Fibroblast of lung (primary cell): ENCODE data around the gene CACNB4. TPM values are rescaled to one million over a fixed set of nuclear protein-coding genes. Genes with fewer than 3 reads are reported as not detected.

Source experiments
- DNase-seq, 2 donors: peaks; one replicate each; pipeline versions ENCODE4 v3.0.0 to v3.0.0-alpha.2; 2010; ENCODE audit warnings: low read depth in 2 of 2
- H2AFZ ChIP-seq: 2 replicates; pipeline ENCODE4 v1.5.1; 2012; ENCODE audit warnings: low read length, control low read depth, inconsistent platforms
- H3K27ac ChIP-seq: 2 replicates; pipeline ENCODE4 v1.5.1; 2011; ENCODE audit warnings: low read length, control low read depth; ENCODE audit not compliant: insufficient read depth
- H3K27me3 ChIP-seq: 2 replicates; pipeline ENCODE4 v1.5.1; 2011; ENCODE audit warnings: mild to moderate bottlenecking, low read length; ENCODE audit not compliant: control insufficient read depth, insufficient read depth
- H3K36me3 ChIP-seq: 2 replicates; pipeline ENCODE4 v1.5.1; 2011; ENCODE audit warnings: low read length; ENCODE audit not compliant: control insufficient read depth, insufficient read depth
- H3K4me1 ChIP-seq: 2 replicates; pipeline ENCODE4 v1.5.1; 2011; ENCODE audit warnings: low read length; ENCODE audit not compliant: control insufficient read depth, insufficient read depth; ENCODE audit errors: extremely low read depth
- H3K4me2 ChIP-seq: 2 replicates; pipeline ENCODE4 v1.5.1; 2011; ENCODE audit warnings: low read length, control low read depth; ENCODE audit not compliant: insufficient read depth; ENCODE audit errors: extremely low read depth
- H3K4me3 ChIP-seq, 4 experiments: fragments of 200-600 bp in 1 of 4; sonication (generic) in 1 of 4; replicated peaks in 1 of 4; 2 replicates each; pipeline ENCODE4 v1.5.1; 2011 to 2016; ENCODE audit warnings: low read length in 4 of 4, low read depth in 3 of 4, mild to moderate bottlenecking in 3 of 4, control low read depth in 2 of 4, inconsistent platforms in 1 of 4, mixed read lengths in 1 of 4; ENCODE audit not compliant: insufficient read depth in 1 of 4; ENCODE audit errors: control extremely low read depth in 1 of 4
- H3K79me2 ChIP-seq: 2 replicates; pipeline ENCODE4 v1.5.1; 2012; ENCODE audit warnings: mild to moderate bottlenecking, low read length, inconsistent platforms; ENCODE audit not compliant: control insufficient read depth, insufficient read depth
- H3K9ac ChIP-seq: 2 replicates; pipeline ENCODE4 v1.5.1; 2011; ENCODE audit warnings: mild to moderate bottlenecking, low read length, control low read depth; ENCODE audit not compliant: insufficient read depth
- H3K9me3 ChIP-seq: 2 replicates; pipeline ENCODE4 v1.5.1; 2012; ENCODE audit warnings: low read depth, low read length; ENCODE audit not compliant: control insufficient read depth, insufficient read depth
- H4K20me1 ChIP-seq: 2 replicates; pipeline ENCODE4 v1.5.1; 2011; ENCODE audit warnings: low read length; ENCODE audit not compliant: control insufficient read depth, insufficient read depth; ENCODE audit errors: extremely low read depth
- CTCF ChIP-seq, 2 donors: IDR thresholded peaks in 1 of 2; conservative IDR thresholded peaks in 1 of 2; 1 replicate in 1 of 2; 2 replicates in 1 of 2; pipeline ENCODE4 v1.5.1; 2011 to 2012; ENCODE audit warnings: low read length in 2 of 2, control low read depth in 1 of 2, inconsistent platforms in 1 of 2, low read depth in 1 of 2, mild to moderate bottlenecking in 1 of 2
- EZH2 ChIP-seq: IDR thresholded peaks from 2 replicates; pipeline ENCODE4 v1.5.1; 2012; ENCODE audit warnings: low read length, control low read depth, mild to moderate bottlenecking; ENCODE audit errors: missing control alignments
- polyA plus RNA-seq, 2 donors: library from polyadenylated mRNA; depleted of rRNA in 1 of 2; stranded (reverse) in 1 of 2; unstranded in 1 of 2; fragments of >200 nt; gene quantifications; 2 replicates each; pipeline ENCODE4 v1.2.1, GENCODE V29; 2011 to 2012; ENCODE audit warnings: missing spikeins in 1 of 2
- total RNA-seq: library from RNA; depleted of rRNA; stranded (reverse); fragments of >200 nt; gene quantifications from 2 replicates; pipeline ENCODE4 v1.2.1, GENCODE V29; 2014

Gene CACNB4
- total and polyA plus RNA-seq, 2 donors (not counting 1 experiment from before 2014, with no cell fraction given), result 0.66 to 2.5 TPM

- no peaks in the 10 kb centered on the region for H3K9me3 ChIP-seq
- no peak overlapping the region for H2AFZ ChIP-seq
- no peak for DNase-seq
- no peak for TF ChIP-seq CTCF (conservative IDR thresholded peaks at IDR 0.05 in 1 of 2, IDR thresholded peaks at IDR 0.05 in 1 of 2; ENCODE audit: low read depth in 1 of 2, low read length in 2 of 2)
- no peak for TF ChIP-seq EZH2
- no peaks in the 10 kb centered on the region for H3K4me1 ChIP-seq
- H3K79me2 ChIP-seq, result no peaks in the 10 kb centered on the region
- H3K36me3 ChIP-seq, result no peaks in the 10 kb centered on the region
- H3K4me3 ChIP-seq, result no peak overlapping the region
- no peaks in the 10 kb centered on the region for H3K27me3 ChIP-seq
- no peak overlapping the region for H3K27ac ChIP-seq
- H4K20me1 ChIP-seq, result no peaks in the 10 kb centered on the region
- H3K9ac ChIP-seq, result no peak overlapping the region
- H3K4me2 ChIP-seq, result no peak overlapping the region
Measured at GRCh38 chr2:151931756-151932155, 167.1 kb downstream of the CACNB4 start.

GRCh38 chr2:151931030-151931611, 167.7 kb downstream of the CACNB4 start:
- H4K20me1 ChIP-seq, result no peaks in the 10 kb centered on the region
- no peaks in the 10 kb centered on the region for H3K79me2 ChIP-seq
- H3K36me3 ChIP-seq, result no peaks in the 10 kb centered on the region
- no peaks in the 10 kb centered on the region for H3K4me1 ChIP-seq
- H3K4me2 ChIP-seq, result no peak overlapping the region
- no peak overlapping the region for H2AFZ ChIP-seq
- TF ChIP-seq EZH2, result no peak
- no peak for TF ChIP-seq CTCF (conservative IDR thresholded peaks at IDR 0.05 in 1 of 2, IDR thresholded peaks at IDR 0.05 in 1 of 2; ENCODE audit: low read depth in 1 of 2, low read length in 2 of 2)
- H3K27me3 ChIP-seq, result no peaks in the 10 kb centered on the region
- DNase-seq, result no peak
- no peak overlapping the region for H3K9ac ChIP-seq
- no peaks in the 10 kb centered on the region for H3K9me3 ChIP-seq
- H3K4me3 ChIP-seq, result no peak overlapping the region
- H3K27ac ChIP-seq, result no peak overlapping the region

GRCh38 chr2:151930042-151930441, 168.8 kb downstream of the CACNB4 start:
- no peaks in the 10 kb centered on the region for H3K36me3 ChIP-seq
- H3K79me2 ChIP-seq, result no peaks in the 10 kb centered on the region
- H2AFZ ChIP-seq, result no peak overlapping the region
- no peaks in the 10 kb centered on the region for H3K9me3 ChIP-seq
- no peak for DNase-seq
- no peak overlapping the region for H3K4me3 ChIP-seq
- H3K4me2 ChIP-seq, result no peak overlapping the region
- no peaks in the 10 kb centered on the region for H3K4me1 ChIP-seq
- H3K9ac ChIP-seq, result no peak overlapping the region
- no peak overlapping the region for H3K27ac ChIP-seq
- H3K27me3 ChIP-seq, result no peaks in the 10 kb centered on the region
- H4K20me1 ChIP-seq, result no peaks in the 10 kb centered on the region
- TF ChIP-seq EZH2 (no peak), CTCF (conservative IDR thresholded peaks at IDR 0.05 in 1 of 2, IDR thresholded peaks at IDR 0.05 in 1 of 2; ENCODE audit: low read depth in 1 of 2, low read length in 2 of 2) (no peak)
